SK-N-SH (cell line): ENCODE results near the gene NIPAL4.

Source experiments
- EP300 ChIP-seq, 2 experiments: IDR thresholded peaks; 2 replicates each; pipeline versions ENCODE4 v1.4.0 to v1.6.1; 2012; ENCODE audit warnings: borderline replicate concordance in 1 of 2, low read depth in 1 of 2, low read length in 1 of 2
- GABPA ChIP-seq: IDR thresholded peaks from 2 replicates; pipeline ENCODE4 v1.4.0; 2012; ENCODE audit warnings: low read depth, mild to moderate bottlenecking
- NFIC ChIP-seq: IDR thresholded peaks from 2 replicates; pipeline ENCODE4 v1.4.0; 2012; ENCODE audit warnings: borderline replicate concordance
- PBX3 ChIP-seq: IDR thresholded peaks from 2 replicates; pipeline ENCODE4; 2012
- POLR2AphosphoS5 ChIP-seq: IDR thresholded peaks from 2 replicates; pipeline ENCODE4 v1.6.1; 2012; ENCODE audit warnings: low read depth, low read length
- RFX5 ChIP-seq: IDR thresholded peaks from 2 replicates; pipeline ENCODE4 v1.6.1; 2012; ENCODE audit warnings: mild to moderate bottlenecking, improper control_type of control experiment, low read length
- RXRA ChIP-seq: IDR thresholded peaks from 2 replicates; pipeline ENCODE4 v1.4.0; 2012; ENCODE audit warnings: low read depth, mild to moderate bottlenecking, borderline replicate concordance
- TF ChIP-seq, protein P1 (sequence below): fragments of 200-600 bp; sonication (generic); IDR thresholded peaks from 2 replicates; pipeline ENCODE4 v1.6.1; 2017; ENCODE audit warnings: antibody characterized with exemption, mild to moderate bottlenecking, moderate library complexity

DNA sequence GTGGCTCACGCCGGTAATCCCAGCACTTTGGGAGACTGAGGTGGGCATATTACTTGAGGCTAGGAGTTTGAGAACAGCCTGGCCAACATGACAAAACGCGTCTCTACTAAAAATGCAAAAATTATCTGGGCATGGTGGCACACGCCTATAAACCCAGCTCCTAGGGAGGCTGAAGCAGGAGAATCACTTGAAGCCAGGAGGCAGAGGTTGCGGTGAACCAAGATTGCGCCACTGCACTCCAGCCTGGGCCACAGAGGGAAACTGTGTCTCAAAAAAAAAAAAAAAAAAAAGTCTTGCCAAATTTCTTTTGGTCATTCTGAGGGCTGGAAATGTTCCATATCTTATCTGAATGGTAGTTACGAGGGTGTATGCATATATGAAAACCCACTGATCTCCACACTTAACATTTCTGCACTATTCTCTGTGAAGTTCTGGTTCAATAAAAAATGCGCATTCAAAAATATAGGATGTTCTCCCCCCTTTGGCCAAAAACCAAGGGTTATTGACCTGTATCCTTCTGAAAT is 13.5 kb upstream of the NIPAL4 start:
- no peak for TF ChIP-seq RFX5
- no peak for TF ChIP-seq EP300 (IDR thresholded peaks at IDR 0.05; ENCODE audit: borderline replicate concordance in 1 of 2, low read depth in 1 of 2, low read length in 1 of 2)
- TF ChIP-seq POLR2AphosphoS5 = no peak
- TF ChIP-seq PBX3 = no peak
- TF ChIP-seq GABPA = no peak
- TF ChIP-seq NFIC = no peak
- TF ChIP-seq, protein P1, sequence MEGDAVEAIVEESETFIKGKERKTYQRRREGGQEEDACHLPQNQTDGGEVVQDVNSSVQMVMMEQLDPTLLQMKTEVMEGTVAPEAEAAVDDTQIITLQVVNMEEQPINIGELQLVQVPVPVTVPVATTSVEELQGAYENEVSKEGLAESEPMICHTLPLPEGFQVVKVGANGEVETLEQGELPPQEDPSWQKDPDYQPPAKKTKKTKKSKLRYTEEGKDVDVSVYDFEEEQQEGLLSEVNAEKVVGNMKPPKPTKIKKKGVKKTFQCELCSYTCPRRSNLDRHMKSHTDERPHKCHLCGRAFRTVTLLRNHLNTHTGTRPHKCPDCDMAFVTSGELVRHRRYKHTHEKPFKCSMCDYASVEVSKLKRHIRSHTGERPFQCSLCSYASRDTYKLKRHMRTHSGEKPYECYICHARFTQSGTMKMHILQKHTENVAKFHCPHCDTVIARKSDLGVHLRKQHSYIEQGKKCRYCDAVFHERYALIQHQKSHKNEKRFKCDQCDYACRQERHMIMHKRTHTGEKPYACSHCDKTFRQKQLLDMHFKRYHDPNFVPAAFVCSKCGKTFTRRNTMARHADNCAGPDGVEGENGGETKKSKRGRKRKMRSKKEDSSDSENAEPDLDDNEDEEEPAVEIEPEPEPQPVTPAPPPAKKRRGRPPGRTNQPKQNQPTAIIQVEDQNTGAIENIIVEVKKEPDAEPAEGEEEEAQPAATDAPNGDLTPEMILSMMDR = no peak
- no peak for TF ChIP-seq RXRA
